CD1c-positive myeloid dendritic cell (primary cell): Measurements from ENCODE around the gene COL4A1.

ENCODE experiments used
- DNase-seq: peaks from one replicate; pipeline ENCODE4 v3.0.0-alpha.2; 2016; ENCODE audit errors: extremely low spot score

COL4A1 gene

DNA sequence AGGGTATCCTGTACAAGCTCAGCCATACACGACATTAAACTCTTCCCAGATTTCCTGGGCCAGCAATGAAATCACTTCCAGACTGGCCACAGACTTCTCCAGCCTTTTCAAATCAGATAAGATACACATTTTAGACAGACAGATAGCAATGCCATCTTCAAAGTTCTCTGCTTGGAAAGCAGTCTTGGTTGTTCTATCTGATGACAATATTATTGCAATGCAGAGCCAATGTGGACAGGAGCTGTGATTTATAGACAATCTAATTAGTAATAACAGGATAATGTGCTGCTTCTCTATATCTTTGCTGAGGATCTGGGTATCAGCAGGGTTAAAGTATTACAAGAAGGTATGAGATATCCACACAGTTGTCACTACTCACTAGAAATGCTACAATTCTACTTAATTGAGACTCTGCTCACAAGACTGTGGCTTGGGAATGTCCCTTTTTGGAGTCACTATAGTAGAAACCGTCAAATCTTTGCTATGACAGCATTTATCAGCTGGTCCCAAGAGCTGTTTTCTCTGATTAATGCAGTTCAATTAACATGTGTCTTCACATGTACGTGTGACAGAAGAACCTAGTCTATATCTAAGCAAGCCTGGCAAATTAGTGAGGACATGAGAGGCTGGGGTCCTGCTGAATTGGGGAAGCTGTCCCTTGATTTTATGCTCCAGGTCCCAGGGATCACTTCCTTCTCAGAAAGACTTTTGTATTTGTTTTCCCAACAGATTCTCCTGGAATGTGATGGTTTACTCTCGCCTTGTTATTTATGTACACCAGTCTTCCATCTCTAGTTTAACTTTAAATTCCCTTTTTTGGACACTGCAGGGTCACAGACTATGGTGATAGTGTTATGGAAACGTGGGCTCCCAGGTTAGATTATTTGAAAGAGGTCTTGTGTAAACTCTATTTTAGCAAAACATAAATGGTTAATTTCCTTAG is 68.8 kb downstream of the COL4A1 start:
- no peak for DNase-seq

GRCh38 chr13:110236831-110237261 is 70.1 kb downstream of the COL4A1 start:
- no peak for DNase-seq

DNA sequence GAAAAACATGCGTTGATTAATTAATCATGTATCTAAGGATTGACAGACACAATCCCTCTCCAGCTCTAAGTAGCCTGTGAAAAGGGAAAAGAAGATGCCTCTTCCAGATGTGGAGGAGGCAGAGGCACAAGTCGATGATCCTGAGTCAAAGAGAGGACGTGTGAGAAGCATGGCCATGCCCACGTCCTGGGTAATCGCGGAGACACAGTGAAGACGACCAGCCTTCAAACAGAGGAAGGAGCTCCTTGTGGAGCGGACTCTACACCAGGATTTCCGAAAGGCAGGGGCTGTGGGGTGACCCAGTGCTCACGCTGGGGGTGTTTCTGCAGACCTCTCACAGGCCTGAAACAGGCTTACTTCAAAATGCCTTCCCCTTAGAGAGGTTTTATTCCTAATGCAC is 70.5 kb downstream of the COL4A1 start:
- no peak for DNase-seq

- DNase-seq: no peak
These were observed 72.4 kb downstream of the COL4A1 start for GRCh38 chr13:110234532-110234931.

GRCh38 chr13:110233951-110234280 is 73.0 kb downstream of the COL4A1 start:
- DNase-seq: no peak

DNA sequence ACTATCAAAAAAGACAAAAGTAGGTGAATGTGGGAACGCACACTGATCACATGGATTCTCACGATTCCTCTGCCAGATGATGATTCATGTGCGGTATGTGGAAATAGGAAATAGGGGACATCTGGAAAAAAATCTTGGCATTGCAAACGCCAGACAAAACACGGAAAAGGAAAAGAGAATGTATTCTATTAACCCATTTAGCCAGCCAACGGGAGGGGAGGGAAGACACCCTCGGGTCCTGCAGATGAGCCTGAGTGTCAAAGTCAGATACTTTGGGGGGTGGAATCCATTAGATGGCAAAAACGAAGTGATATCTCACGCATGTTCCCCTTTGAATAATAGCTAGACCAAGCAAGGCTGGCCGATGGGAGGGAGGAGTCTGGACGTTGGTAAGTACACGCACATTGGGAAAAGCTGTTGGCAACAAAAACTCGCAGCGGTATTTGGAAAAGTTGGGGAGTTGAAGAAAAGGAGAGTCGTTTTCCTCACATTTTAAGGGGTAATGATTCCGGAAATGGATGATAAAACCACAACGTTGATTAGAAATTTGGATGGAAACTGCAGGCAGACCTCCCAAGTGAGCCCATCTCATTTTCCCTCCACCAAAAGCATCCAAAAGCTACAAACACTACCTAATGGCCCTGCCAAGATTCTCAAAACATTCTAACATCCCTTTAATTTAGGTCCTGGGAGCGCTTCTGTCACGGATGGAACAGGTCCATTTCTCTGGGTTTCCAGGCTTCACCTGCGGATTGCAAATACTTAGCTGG is 73.6 kb downstream of the COL4A1 start:
- DNase-seq: no peak

- DNase-seq: no peak
These were observed 74.2 kb downstream of the COL4A1 start for GRCh38 chr13:110232756-110233155.

DNA sequence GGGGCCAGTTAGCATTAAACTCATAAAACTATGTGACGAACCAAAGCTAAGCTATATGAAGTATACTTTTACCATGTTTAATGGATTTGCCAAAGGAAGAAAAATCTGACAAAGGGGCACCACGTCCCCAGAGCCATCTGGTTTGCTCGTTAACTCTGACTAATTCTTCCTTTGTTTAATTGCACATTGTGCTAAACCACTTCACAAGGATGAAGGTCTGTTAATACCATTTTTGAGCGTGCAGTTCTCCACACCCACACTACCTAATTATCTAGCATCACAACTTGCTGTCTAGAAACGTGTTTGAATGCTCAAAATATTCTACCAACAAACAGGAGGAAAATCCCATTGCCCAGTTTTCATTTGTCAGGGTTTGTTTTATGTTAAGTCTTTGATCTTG is 74.8 kb downstream of the COL4A1 start:
- DNase-seq: no peak

GRCh38 chr13:110231348-110232047 is 75.5 kb downstream of the COL4A1 start:
- DNase-seq: no peak

GRCh38 chr13:110230661-110231347 is 76.2 kb downstream of the COL4A1 start:
- no peak for DNase-seq

GRCh38 chr13:110229905-110230563 is 76.9 kb downstream of the COL4A1 start:
- DNase-seq: no peak

GRCh38 chr13:110228936-110229904 is 77.7 kb downstream of the COL4A1 start:
- no peak for DNase-seq

GRCh38 chr13:110227864-110228643 is 78.9 kb downstream of the COL4A1 start:
- DNase-seq: no peak

DNA sequence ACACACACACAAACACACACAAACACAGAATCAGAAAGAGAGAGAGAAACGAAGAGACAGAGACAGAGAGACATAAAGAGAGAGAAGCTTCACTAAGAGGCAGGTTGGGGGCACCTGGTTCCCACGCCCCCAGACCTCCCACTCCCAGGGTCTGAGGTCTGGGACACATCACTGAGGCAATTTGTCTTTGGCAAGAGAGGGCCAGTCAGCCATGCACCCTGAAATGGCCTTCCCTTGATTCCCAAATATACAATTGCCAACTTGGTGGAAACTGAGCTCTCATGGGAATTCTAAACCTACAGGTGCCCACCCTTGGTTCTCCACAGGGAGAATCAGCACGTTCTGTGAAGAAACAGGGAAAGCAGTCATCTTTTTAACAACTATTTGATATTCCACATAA is 79.5 kb downstream of the COL4A1 start:
- DNase-seq: no peak

GRCh38 chr13:110225609-110226574 is 81.1 kb downstream of the COL4A1 start:
- DNase-seq: no peak

DNA sequence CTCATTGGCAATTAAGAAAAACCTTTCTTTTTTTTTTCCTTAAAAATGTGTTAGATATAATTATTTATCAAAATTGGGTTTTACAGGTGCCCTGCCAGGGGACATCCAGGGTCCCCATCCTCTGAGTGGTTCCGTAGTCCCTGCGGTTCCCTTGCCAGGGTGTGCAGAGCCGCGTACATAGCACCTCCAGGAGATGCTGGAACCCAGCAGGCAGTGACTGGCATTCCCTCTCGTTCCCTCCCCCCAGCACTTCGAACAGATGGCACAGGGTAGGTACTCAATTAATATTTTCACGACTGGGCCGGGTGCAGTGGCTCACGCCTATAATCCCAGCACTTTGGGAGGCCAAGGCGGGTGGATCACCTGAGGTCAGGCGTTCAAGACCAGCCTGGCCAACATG is 82.0 kb downstream of the COL4A1 start:
- no peak for DNase-seq

DNA sequence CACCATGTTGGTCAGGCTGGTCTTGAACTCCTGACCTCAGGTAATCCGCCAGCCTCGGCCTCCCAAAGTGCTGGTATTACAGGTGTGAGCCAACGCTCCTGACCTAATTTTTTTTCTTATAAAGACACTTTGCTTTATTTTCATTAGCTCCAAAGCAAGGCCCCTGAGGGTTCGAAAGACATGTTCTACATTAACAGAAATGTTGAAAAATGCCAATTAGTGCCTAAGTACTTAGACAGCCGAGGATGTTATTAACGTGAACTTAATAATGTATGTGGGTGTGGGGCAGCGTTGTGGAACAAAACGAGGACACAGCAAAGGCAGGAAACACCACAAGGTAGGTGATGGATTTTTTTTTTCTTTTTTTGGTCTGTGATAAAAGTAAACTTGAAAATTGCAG is 82.4 kb downstream of the COL4A1 start:
- DNase-seq: no peak
